IPS-20b (cell line): ENCODE measurements around the gene SMC4.
"Not testable (repeated sequence)": the region's sequence is repeated elsewhere in the genome, so short reads cannot be mapped to it uniquely, and the experiment has no call there.

Source experiments
- H3K27ac ChIP-seq: one replicate; pipeline ENCODE4 v1.5.1; 2013; ENCODE audit warnings: low read length
- H3K27me3 ChIP-seq: 2 replicates; pipeline ENCODE4 v1.6.1; 2013; ENCODE audit warnings: mild to moderate bottlenecking, low read length, inconsistent platforms; ENCODE audit not compliant: insufficient read depth
- H3K36me3 ChIP-seq: 2 replicates; pipeline ENCODE4 v1.6.1; 2013; ENCODE audit warnings: low read depth, mild to moderate bottlenecking, inconsistent platforms, low read length, moderate library complexity; ENCODE audit not compliant: insufficient read depth
- H3K4me1 ChIP-seq: 2 replicates; pipeline ENCODE4 v1.6.1; 2013; ENCODE audit warnings: mild to moderate bottlenecking, control low read depth, inconsistent platforms, low read length, moderate library complexity; ENCODE audit not compliant: insufficient read depth
- H3K4me3 ChIP-seq: 2 replicates; pipeline ENCODE4 v1.5.1; 2013; ENCODE audit warnings: mild to moderate bottlenecking, low read length, inconsistent platforms
- H3K9ac ChIP-seq: 2 replicates; pipeline ENCODE4 v1.6.1; 2013; ENCODE audit warnings: low read depth, mild to moderate bottlenecking, inconsistent platforms, low read length, moderate library complexity
- H3K9me3 ChIP-seq: 2 replicates; pipeline ENCODE4 v1.6.1; 2013; ENCODE audit warnings: mild to moderate bottlenecking, low read depth, low read length, inconsistent platforms; ENCODE audit not compliant: insufficient read depth

The SMC4 gene

DNA sequence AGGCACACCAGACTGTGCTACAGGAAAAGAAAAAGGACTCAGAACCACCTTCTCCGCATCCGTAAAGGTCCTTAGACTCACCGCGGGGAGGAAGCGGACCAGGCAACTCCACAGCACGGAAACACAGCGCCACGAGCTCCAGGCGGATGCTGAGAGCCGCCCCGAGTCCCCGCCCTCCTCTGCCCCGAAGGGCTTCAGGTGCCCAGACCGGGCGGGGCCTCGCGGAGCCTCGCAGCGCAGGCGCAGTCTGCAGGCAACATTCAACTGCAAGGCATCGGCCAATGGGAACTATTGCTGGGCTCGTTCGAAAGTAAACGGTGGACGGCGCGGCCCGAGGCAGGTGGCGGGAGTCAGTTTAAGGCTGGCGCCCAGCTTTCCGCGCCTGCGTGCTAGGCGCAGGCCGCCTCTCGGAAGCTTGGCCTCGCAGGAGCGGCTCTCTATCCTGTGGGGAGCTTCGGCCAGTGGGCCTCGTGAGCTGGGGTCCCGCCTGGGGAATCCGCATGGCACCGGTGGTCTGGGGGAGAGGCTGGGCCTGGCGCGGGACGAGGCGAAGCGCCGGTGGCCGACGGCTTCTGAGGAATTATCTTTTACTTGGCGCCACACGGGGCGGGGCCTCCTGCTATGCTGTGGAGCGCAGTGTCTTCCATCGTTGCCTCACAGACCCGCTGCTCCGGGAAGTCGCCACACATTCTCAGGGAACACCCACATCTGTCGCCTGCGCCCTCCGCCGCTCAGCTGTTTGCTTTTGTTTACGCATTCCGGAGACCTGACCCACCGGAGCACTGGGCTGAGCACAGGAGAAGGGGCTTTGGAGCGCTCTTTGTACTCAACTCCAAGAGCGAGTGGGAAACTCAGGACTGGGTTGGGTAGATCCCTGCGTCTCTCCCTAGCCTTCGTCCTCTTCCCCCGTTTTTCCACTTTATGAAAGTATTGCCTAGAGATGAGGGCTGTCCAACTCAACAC is 50.5 kb downstream of the SMC4 start, which contains the start of gene TRIM59:
Gene TRIM59, minus strand, starts transcription at position 151 of the 963 bp plus-strand sequence. CDS start 10,603 bp downstream, outside the sequence.
- H3K27me3 ChIP-seq: no peaks in the 10 kb centered on the region
- H3K27ac ChIP-seq: peak within 1 kb of the TSS; percentile 85
- peak within 1 kb of the TSS; percentile 90 for H3K9ac ChIP-seq
- H3K36me3 ChIP-seq: peaks cover 33% of the 10 kb centered on the region
- peak within 1 kb of the TSS; percentile 91 for H3K4me3 ChIP-seq
- H3K4me1 ChIP-seq: peaks cover 10% of the 10 kb centered on the region; the same call in 1 of the 2 replicates
- no peaks in the 10 kb centered on the region; the same call in 1 of the 2 replicates for H3K9me3 ChIP-seq

DNA sequence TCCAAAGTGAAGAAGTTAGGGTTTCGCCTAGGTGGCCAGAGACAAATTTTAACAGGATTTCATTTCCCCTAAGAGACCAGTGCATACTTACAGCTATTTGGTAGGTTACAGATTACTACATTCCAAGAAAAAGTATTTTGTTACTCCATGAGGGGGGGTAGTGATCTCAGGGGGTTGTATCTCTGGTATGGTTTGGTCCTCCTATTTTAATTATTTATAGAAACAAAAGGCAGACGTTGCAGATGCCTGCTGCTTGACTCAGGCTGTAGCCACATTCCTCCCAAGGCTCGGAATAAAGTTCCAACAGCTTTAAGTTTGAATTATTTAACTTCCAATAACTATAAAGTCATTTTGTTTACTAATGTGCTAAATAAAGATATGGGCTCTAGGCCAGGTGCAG is 51.4 kb downstream of the SMC4 start:
- H3K4me1 ChIP-seq: peaks cover 10% of the 10 kb centered on the region; the same call in 1 of the 2 replicates
- H3K4me3 ChIP-seq: peak overlapping the region; percentile 91
- H3K27ac ChIP-seq: no peak overlapping the region
- H3K27me3 ChIP-seq: no peaks in the 10 kb centered on the region
- H3K9me3 ChIP-seq: no peaks in the 10 kb centered on the region; the same call in 1 of the 2 replicates
- H3K9ac ChIP-seq: peak overlapping the region; percentile 90; the same call in 1 of the 2 replicates
- peaks cover 24% of the 10 kb centered on the region for H3K36me3 ChIP-seq

DNA sequence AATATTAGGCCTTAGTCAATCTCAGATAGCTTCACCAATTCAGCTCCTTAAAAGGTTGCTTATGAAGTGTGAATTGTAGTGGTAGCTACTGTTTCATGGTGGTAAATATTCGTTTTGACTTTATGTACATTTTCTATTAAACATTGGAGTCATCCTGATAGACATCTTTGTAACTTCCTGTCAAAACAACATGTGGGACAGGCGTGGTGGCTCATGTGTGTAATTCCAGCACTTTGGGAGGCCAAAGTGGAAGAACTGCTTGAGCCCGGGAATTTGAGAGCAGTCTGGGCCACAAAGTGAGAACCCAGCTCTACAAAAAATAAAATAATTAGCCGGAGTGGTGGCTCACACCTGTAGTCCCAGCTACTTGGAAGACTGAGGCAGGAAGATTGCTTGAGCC is 52.2 kb downstream of the SMC4 start:
- no peaks in the 10 kb centered on the region for H3K27me3 ChIP-seq
- H3K36me3 ChIP-seq: peaks cover 17% of the 10 kb centered on the region
- H3K4me3 ChIP-seq: no peak overlapping the region
- no peak overlapping the region for H3K27ac ChIP-seq
- no peak overlapping the region for H3K9ac ChIP-seq
- H3K9me3 ChIP-seq: no peaks in the 10 kb centered on the region
- H3K4me1 ChIP-seq: peaks cover 10% of the 10 kb centered on the region; the same call in 1 of the 2 replicates

DNA sequence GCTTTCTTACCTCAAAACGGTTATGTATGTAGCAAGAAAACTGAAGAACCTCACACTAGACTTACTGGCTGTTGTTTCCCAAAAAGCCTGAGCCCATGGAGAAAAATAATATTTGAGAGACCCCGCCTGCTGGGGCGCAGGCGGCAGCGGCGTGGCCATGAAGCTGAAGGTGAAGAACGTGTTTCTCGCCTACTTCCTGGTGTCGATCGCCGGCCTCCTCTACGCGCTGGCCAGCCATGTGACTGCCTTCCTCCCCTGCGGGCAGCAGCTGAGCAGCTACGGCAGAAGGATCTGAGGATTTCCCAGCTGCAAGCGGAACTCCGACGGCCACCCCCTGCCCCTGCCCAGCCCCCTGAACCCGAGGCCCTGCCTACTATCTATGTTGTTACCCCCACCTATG is 52.8 kb downstream of the SMC4 start:
- H3K27ac ChIP-seq, H3K4me1 ChIP-seq, H3K9ac ChIP-seq, H3K4me3 ChIP-seq, H3K9me3 ChIP-seq, H3K27me3 ChIP-seq: not testable (repeated sequence)
- peaks cover 10% of the 10 kb centered on the region for H3K36me3 ChIP-seq

DNA sequence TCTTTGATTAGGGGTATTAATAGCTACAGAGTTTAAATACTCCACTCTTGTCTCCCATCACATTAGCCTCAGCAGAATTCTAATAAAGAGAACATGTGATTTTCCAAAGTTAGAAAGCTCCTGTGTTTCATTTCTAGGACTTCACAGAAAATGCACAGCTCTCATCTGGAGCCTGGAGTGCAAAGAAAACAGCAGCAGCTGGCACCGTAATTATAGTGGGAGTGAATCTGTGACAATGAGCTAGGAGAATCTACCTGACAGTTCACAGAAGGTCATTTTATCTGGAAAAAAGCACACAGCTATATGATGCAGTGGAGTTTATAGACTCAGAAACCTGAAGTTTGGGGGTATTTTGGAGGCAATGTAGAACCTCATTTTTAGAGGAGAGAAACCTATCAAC is 55.5 kb downstream of the SMC4 start:
- Histone ChIP-seq H3K9me3 (no peaks in the 10 kb centered on the region), H3K36me3 (no peaks in the 10 kb centered on the region), H3K27ac (no peak overlapping the region), H3K4me1 (no peaks in the 10 kb centered on the region; the same call in 1 of the 2 replicates), H3K27me3 (no peaks in the 10 kb centered on the region; the same call in 1 of the 2 replicates), H3K4me3 (no peak overlapping the region), H3K9ac (no peak overlapping the region)

DNA sequence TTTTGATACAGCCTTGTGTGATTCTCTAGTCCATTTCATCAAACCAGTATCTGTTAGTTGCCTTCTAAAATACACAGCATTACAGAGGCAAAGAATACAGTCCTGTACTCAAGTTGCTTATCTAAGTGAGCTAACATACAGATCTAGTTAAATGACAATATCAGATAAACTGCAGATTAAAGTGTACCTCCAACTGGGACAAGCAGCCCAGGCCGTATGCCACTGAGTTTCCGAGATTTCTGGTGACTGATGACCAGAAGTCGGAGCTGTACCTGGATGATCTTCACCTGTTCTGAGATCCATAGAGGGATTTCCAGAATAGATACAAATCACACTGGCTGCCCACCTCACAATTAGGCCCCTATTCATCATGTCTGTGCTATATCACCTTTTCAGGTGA is 56.4 kb downstream of the SMC4 start:
- no peaks in the 10 kb centered on the region; the same call in 1 of the 2 replicates for H3K4me1 ChIP-seq
- no peak overlapping the region for H3K9ac ChIP-seq
- H3K27me3 ChIP-seq: no peaks in the 10 kb centered on the region; the same call in 1 of the 2 replicates
- H3K9me3 ChIP-seq: no peaks in the 10 kb centered on the region
- no peak overlapping the region for H3K4me3 ChIP-seq
- H3K27ac ChIP-seq: no peak overlapping the region
- H3K36me3 ChIP-seq: no peaks in the 10 kb centered on the region

DNA sequence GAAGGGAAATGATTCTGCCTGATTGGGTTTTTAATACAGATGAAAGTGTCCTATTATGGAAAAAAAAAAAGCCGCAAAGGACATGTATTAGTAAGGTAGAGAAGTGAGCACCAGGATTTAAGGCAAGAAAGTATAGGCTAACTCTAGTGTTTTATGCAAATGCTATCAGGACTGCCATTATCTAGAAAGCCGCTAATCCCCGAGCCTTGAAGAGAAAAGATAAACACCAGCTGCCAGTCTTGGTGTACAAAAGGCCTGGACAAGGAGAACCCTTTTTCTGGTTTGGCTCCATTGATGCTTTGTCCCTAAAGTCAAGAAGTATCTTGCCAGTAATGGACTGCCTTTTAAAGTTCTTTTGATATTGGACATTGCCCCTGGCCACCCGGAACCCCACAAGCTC is 58.7 kb downstream of the SMC4 start:
- Histone ChIP-seq H3K27ac (no peak overlapping the region), H3K4me1 (no peaks in the 10 kb centered on the region), H3K36me3 (no peaks in the 10 kb centered on the region), H3K4me3 (no peak overlapping the region), H3K9me3 (no peaks in the 10 kb centered on the region; the same call in 1 of the 2 replicates), H3K9ac (no peak overlapping the region), H3K27me3 (no peaks in the 10 kb centered on the region; the same call in 1 of the 2 replicates)

DNA sequence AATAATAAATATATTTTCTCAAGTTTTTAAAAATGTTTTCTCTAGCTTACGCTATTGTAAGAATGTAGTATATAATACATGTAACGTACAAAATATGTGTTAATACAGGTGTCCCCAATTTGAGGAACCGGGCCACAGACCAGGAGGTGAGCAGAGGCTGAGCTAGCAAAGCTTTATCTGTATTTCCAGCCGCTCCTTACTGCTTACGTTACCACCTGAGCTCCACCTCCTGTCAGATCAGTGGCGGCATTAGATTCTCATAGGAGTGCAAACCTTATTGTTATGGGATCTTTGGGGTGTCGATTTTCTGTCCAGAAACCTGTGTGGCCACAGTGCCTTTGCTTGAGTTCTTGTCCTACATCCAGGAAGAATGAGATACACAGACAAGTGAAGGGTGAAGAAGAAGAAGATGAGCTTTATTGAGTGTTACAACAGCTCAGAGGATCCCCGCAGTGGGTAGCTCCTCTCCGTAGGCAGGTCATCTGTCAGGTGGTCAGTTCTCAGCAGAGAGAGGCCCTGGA is 60.1 kb downstream of the SMC4 start:
- Histone ChIP-seq H3K4me3 (no peak overlapping the region), H3K9ac (no peak overlapping the region), H3K9me3 (no peaks in the 10 kb centered on the region; the same call in 1 of the 2 replicates), H3K27me3 (no peaks in the 10 kb centered on the region; the same call in 1 of the 2 replicates), H3K27ac (no peak overlapping the region), H3K4me1 (no peaks in the 10 kb centered on the region), H3K36me3 (no peaks in the 10 kb centered on the region)

DNA sequence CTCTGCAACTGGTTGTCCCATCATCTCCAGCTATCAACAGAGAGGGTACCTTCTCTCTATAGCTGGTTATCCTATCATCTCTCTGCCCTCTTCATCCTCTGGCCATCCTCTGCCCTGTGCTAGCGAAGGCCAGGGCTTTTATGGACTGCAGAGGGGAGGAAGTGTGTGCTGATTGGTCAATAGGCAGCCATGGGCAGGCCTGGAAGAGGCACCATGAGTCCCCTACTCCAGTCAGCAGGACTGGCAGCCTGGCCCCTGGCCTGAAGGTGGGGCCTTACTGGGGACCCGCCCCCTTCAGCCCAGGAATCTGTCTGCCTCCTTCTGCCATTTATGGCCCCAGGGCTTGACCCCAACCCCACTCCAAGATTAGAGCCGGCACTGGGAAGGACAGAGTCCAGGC is 60.6 kb downstream of the SMC4 start:
- no peaks in the 10 kb centered on the region; the same call in 1 of the 2 replicates for H3K9me3 ChIP-seq
- no peaks in the 10 kb centered on the region; the same call in 1 of the 2 replicates for H3K27me3 ChIP-seq
- H3K36me3 ChIP-seq: no peaks in the 10 kb centered on the region
- no peak overlapping the region for H3K9ac ChIP-seq
- no peak overlapping the region for H3K27ac ChIP-seq
- no peak overlapping the region for H3K4me3 ChIP-seq
- H3K4me1 ChIP-seq: no peaks in the 10 kb centered on the region

DNA sequence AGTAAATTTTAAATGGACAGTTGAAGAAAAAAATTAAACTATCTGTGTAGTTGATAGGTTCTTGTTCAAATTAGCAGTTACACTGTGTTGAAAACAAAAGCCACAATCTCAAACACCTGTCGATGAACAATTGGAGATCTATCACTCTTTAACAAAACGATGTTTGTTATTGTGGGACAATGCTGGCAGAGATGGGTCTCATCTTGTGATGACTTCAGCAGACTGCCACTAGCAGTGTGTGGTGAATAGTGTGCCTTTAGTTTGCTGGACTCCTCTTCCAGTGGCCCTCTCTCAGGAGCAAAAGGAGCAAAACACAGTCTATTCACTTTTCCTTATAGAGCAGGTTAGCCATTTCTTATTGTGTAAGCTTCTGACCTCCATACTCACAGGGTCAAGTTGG is 64.9 kb downstream of the SMC4 start:
- Histone ChIP-seq H3K9me3 (peaks cover 3% of the 10 kb centered on the region), H3K27ac (no peak overlapping the region), H3K27me3 (no peaks in the 10 kb centered on the region), H3K4me3 (no peak overlapping the region), H3K4me1 (no peaks in the 10 kb centered on the region), H3K9ac (no peak overlapping the region), H3K36me3 (no peaks in the 10 kb centered on the region)

DNA sequence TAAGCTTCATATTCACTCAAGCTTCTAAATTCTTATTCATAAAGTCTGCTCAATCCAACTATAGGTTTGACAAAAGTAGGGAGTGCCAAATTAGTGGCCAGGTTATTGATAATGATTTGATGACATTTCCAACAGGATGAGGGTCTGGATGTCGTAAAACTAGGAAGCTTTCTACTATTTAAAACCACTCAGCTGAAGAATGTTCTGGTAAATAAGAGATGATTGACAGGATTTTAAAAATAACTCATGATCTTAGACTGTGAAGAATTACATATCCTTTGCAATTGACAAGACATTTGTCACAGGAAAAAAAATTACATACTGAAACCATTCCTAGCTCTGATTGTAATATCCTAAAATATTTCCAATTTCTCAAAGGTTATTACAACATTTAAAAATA is 65.5 kb downstream of the SMC4 start:
- no peaks in the 10 kb centered on the region for H3K36me3 ChIP-seq
- no peak overlapping the region for H3K27ac ChIP-seq
- no peak overlapping the region for H3K9ac ChIP-seq
- H3K9me3 ChIP-seq: peaks cover 9% of the 10 kb centered on the region
- no peaks in the 10 kb centered on the region for H3K4me1 ChIP-seq
- no peak overlapping the region for H3K4me3 ChIP-seq
- H3K27me3 ChIP-seq: no peaks in the 10 kb centered on the region
